HepG2 (cell line): ENCODE results near the gene MIB1. TPM values are rescaled to one million over a fixed set of nuclear protein-coding genes. Genes with fewer than 3 reads are reported as not detected.
"Not testable (repeated sequence)": the region's sequence is repeated elsewhere in the genome, so short reads cannot be mapped to it uniquely, and the experiment has no call there.

Experiments used
- ATAC-seq: fragments of 200-7000 bp; cut with Tn5 transposase; 3 replicates; pipeline ENCODE4 v1.9.1; 2020; ENCODE audit warnings: mild to moderate bottlenecking, moderate library complexity
- BruUV-seq: library from RNA; stranded (reverse); fragments of 400-500 nt; replicated peaks from 2 replicates; lab custom pipeline; 2021; lab: Mats Ljungman, UMichigan
- CTCF ChIA-PET: fragments of 300-600 bp; formaldehyde crosslinking; extraction: SDS; loops from one replicate; lab custom pipeline; 2021; ENCODE audit warnings: low total read pairs, inconsistent platforms, low intra/inter-chr PET ratio; lab: Yijun Ruan, JAX
- POLR2A ChIA-PET: fragments of 350-600 bp; sonication (Branson Sonifier 250); formaldehyde crosslinking; loops from one replicate; lab custom pipeline; 2020; ENCODE audit warnings: antibody characterized with exemption, inconsistent platforms; lab: Yijun Ruan, JAX
- DNase-seq: peaks from one replicate; pipeline ENCODE4 v3.0.0-alpha.2; 2015; ENCODE audit warnings: low spot score
- FAIRE-seq: peaks from 3 replicates; lab custom pipeline; 2011; peaks lifted over from hg19 to GRCh38; lab: Jason Lieb, UNC
- H2AFZ ChIP-seq: one replicate; pipeline ENCODE4 v1.6.1; 2011; ENCODE audit warnings: low read length, inconsistent platforms
- H3K27ac ChIP-seq: fragments of 300-600 bp; 3 replicates; pipeline ENCODE4 v1.8.0; 2011; ENCODE audit warnings: mixed run types, mild to moderate bottlenecking, mixed read lengths, low read length, inconsistent platforms; ENCODE audit not compliant: insufficient read depth; ENCODE audit errors: extremely low read length
- H3K27me3 ChIP-seq, 2 experiments: fragments of 200-600 bp in 1 of 2; 2 replicates in 1 of 2; 3 replicates in 1 of 2; pipeline versions ENCODE4 v1.6.0 to v1.8.0; 2011; ENCODE audit warnings: low read length in 2 of 2, mild to moderate bottlenecking in 2 of 2, moderate library complexity in 2 of 2, inconsistent platforms in 1 of 2; ENCODE audit not compliant: insufficient read depth in 2 of 2, control insufficient read depth in 1 of 2
- H3K36me3 ChIP-seq, 2 experiments: fragments of 200-600 bp in 1 of 2; replicated peaks in 1 of 2; 2 replicates in 1 of 2; 3 replicates in 1 of 2; pipeline versions ENCODE4 v1.5.1 to v1.8.0; 2011; ENCODE audit warnings: low read length in 2 of 2, inconsistent platforms in 1 of 2; ENCODE audit not compliant: insufficient read depth in 2 of 2, control insufficient read depth in 1 of 2
- H3K4me1 ChIP-seq: 2 replicates; pipeline ENCODE4 v1.5.1; 2012; ENCODE audit warnings: low read length, inconsistent platforms; ENCODE audit not compliant: insufficient read depth
- H3K4me2 ChIP-seq: 2 replicates; pipeline ENCODE4 v1.6.0; 2011; ENCODE audit warnings: low read depth, low read length, inconsistent platforms
- H3K4me3 ChIP-seq, 3 experiments: fragments of 200-600 bp in 1 of 3; sonication (generic), shearing (Covaris generic) in 1 of 3; replicated peaks in 1 of 3; 2 replicates each; pipeline ENCODE4 v1.5.1; 2011 to 2016; ENCODE audit warnings: low read length in 3 of 3, inconsistent platforms in 2 of 3, low read depth in 2 of 3, mild to moderate bottlenecking in 2 of 3, control low read depth in 1 of 3, mixed read lengths in 1 of 3; ENCODE audit not compliant: insufficient read depth in 1 of 3
- H3K79me2 ChIP-seq: one replicate; pipeline ENCODE4 v1.6.1; 2011; ENCODE audit warnings: low read length, inconsistent platforms; ENCODE audit not compliant: insufficient read depth
- H3K9ac ChIP-seq: 2 replicates; pipeline ENCODE4 v1.6.0; 2011; ENCODE audit warnings: mild to moderate bottlenecking, low read depth, low read length, inconsistent platforms; ENCODE audit not compliant: insufficient read depth
- H3K9me3 ChIP-seq: 2 replicates; pipeline ENCODE4 v1.5.1; 2012; ENCODE audit warnings: mild to moderate bottlenecking, low read length
- H4K20me1 ChIP-seq: 2 replicates; pipeline ENCODE4 v1.6.0; 2011; ENCODE audit warnings: inconsistent platforms, mild to moderate bottlenecking, low read length, moderate library complexity; ENCODE audit not compliant: insufficient read depth
- ATM ChIP-seq: fragments of 450-650 bp; IDR thresholded peaks from 2 replicates; pipeline ENCODE4 v1.7.1; 2017; ENCODE audit warnings: mild to moderate bottlenecking, borderline replicate concordance
- FOXO1 ChIP-seq: sonication (generic); formaldehyde crosslinking; IDR thresholded peaks from 2 replicates; pipeline ENCODE4 v1.4.0; 2020; ENCODE audit warnings: missing genetic modification reagents
- GTF2F1 ChIP-seq: fragments of 150-350 bp; IDR thresholded peaks from 2 replicates; pipeline ENCODE4 v1.6.1; 2014; ENCODE audit warnings: low read length
- ZNF24 ChIP-seq: fragments of 450-650 bp; IDR thresholded peaks from 2 replicates; pipeline ENCODE4 v1.6.1; 2017; ENCODE audit warnings: antibody characterized with exemption, mild to moderate bottlenecking
- ZNF780A ChIP-seq: sonication (generic); formaldehyde crosslinking; IDR thresholded peaks from 2 replicates; pipeline ENCODE4 v1.8.0; 2022; ENCODE audit warnings: mild to moderate bottlenecking, missing genetic modification reagents, moderate library complexity
- ZNF782 ChIP-seq: sonication (generic); formaldehyde crosslinking; IDR thresholded peaks from 2 replicates; pipeline ENCODE4 v1.4.0; 2020; ENCODE audit warnings: missing genetic modification reagents, mild to moderate bottlenecking, borderline replicate concordance
- WGBS: methylation state at CpG from one replicate; pipeline ENCODE4 v1.1.6; 2017; ENCODE audit warnings: low lambda C conversion rate; 5-methylcytosine and 5-hydroxymethylcytosine counted together
- in situ Hi-C: cut with HindIII; loops from 2 replicates; pipeline ENCODE4 v1.10.0; 2017; ENCODE audit warnings: low pct_unique_long_range_greater_than_20kb; ENCODE audit not compliant: extremely low pct_ligation_motif_present
- intact Hi-C: fragments of 100-400 bp; cut with micrococcal nuclease; formaldehyde crosslinking; loops from one replicate; pipeline ENCODE4 v1.10.0; 2022; ENCODE audit not compliant: unreplicated experiment
- polyA plus RNA-seq, 8 experiments: library from polyadenylated mRNA; depleted of rRNA in 3 of 8; stranded (reverse) in 7 of 8; unstranded in 1 of 8; fragments of >200 nt; fragmentation: Illumina TruSeq in 4 of 8; extraction: Trizol in 4 of 8; gene quantifications; 2 replicates each; pipeline versions ENCODE4 v1.2.1 to v1.2.3, GENCODE V29; 2011 to 2016; ENCODE audit warnings: low read depth in 4 of 8, missing spikeins in 1 of 8, mixed read lengths in 1 of 8; ENCODE audit not compliant: insufficient read depth in 1 of 8
- total RNA-seq, 5 experiments: library from RNA; depleted of rRNA; stranded (reverse); fragments of >200 nt; fragmentation: Illumina TruSeq; extraction: Trizol; gene quantifications; 2 replicates each; pipeline ENCODE4 v1.2.3, GENCODE V29; 2016; ENCODE audit warnings: low read depth in 1 of 5
- TF ChIP-seq, protein P1 (sequence below): sonication (generic); formaldehyde crosslinking; IDR thresholded peaks from 2 replicates; pipeline ENCODE4 v1.8.0; 2022; ENCODE audit warnings: mild to moderate bottlenecking, missing genetic modification reagents, borderline replicate concordance
- TF ChIP-seq, protein P2 (sequence below): sonication (generic); formaldehyde crosslinking; IDR thresholded peaks from 2 replicates; pipeline ENCODE4 v1.4.0; 2020; ENCODE audit warnings: low read depth, mild to moderate bottlenecking, missing genetic modification reagents

MIB1 gene
- total and polyA plus RNA-seq, 2 of the 13 experiments (the other 11 are each of a cell fraction or from before 2014, with no cell fraction given): 12.0 to 47.0 TPM

DNA sequence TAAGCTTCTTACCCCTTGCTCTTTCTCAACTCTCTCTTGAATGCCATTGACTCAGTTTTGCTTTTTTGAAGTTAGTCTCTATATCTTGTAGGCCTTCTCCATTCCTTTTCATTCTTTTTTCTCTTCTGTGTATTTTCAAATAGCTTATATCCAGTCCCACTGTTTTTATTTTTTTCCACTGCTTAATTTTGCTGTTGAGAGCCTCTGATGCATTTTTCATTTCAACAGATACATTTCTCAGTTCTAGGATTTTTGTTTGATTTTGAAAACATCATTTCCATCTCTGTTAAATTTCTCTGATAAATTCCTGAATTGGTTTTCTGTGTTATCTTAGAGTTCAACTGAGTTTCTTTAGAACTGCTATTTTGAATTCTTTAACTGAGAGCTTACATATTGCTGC lies 45.9 kb downstream of the MIB1 start:
- POLR2A ChIA-PET: no interaction called here
- ATAC-seq: no peak
- FAIRE-seq: no peak
- H3K36me3 ChIP-seq: peaks cover 13 to 63% of the 10 kb centered on the region in 2 experiments; a peak in 4 of 5 replicates
- no TSS peak for BruUV-seq
- in situ Hi-C loops: no loop called here
- H3K27ac ChIP-seq: no peak overlapping the region
- no peak overlapping the region for H3K4me2 ChIP-seq
- H3K9me3 ChIP-seq: no peaks in the 10 kb centered on the region
- no peaks in the 10 kb centered on the region for H3K27me3 ChIP-seq
- no peak overlapping the region for H3K9ac ChIP-seq
- TF ChIP-seq ZNF24: no peak
- TF ChIP-seq FOXO1 (CRISPR knock-in tag): no peak
- TF ChIP-seq GTF2F1: no peak
- TF ChIP-seq, protein P1, sequence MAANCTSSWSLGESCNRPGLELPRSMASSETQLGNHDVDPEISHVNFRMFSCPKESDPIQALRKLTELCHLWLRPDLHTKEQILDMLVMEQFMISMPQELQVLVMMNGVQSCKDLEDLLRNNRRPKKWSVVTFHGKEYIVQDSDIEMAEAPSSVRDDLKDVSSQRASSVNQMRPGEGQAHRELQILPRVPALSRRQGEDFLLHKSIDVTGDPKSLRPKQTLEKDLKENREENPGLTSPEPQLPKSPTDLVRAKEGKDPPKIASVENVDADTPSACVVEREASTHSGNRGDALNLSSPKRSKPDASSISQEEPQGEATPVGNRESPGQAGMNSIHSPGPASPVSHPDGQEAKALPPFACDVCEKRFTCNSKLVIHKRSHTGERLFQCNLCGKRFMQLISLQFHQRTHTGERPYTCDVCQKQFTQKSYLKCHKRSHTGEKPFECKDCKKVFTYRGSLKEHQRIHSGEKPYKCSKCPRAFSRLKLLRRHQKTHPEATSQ (CRISPR knock-in tag): no peak
- no peak for TF ChIP-seq ATM
- no peak for TF ChIP-seq ZNF780A
- TF ChIP-seq, protein P2, sequence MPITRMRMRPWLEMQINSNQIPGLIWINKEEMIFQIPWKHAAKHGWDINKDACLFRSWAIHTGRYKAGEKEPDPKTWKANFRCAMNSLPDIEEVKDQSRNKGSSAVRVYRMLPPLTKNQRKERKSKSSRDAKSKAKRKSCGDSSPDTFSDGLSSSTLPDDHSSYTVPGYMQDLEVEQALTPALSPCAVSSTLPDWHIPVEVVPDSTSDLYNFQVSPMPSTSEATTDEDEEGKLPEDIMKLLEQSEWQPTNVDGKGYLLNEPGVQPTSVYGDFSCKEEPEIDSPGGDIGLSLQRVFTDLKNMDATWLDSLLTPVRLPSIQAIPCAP: no peak
- no peak for TF ChIP-seq ZNF782
- no peak overlapping the region for H2AFZ ChIP-seq
- H4K20me1 ChIP-seq: no peaks in the 10 kb centered on the region
- no peak for DNase-seq
- intact Hi-C loops: no loop called here
- H3K4me3 ChIP-seq: no peak overlapping the region
- H3K79me2 ChIP-seq: no peaks in the 10 kb centered on the region
- no peaks in the 10 kb centered on the region for H3K4me1 ChIP-seq
- CTCF ChIA-PET: no interaction called here

DNA sequence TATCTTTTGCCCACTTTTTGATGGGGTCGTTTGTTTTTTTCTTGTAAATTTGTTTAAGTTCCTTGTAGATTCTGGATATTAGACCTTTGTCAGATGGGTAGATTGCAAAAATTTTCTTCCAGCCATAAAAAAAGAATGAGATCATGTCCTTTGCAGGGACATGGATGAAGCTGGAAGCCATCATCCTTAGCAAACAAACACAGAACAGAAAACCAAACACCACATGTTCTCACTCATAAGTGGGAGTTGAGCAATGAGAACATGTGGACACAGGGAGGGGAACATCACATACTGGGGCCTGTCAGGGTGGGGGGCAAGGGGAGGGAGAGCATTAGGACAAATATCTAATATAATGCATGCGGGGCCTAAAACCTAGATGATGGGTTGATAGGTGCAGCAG lies 55.5 kb downstream of the MIB1 start:
- FAIRE-seq, H3K4me2 ChIP-seq, H4K20me1 ChIP-seq, ATAC-seq, POLR2A ChIA-PET, H3K27ac ChIP-seq, H3K79me2 ChIP-seq, H3K9ac ChIP-seq, H3K9me3 ChIP-seq, CTCF ChIA-PET, DNase-seq, in situ Hi-C loops, H3K4me1 ChIP-seq, H3K27me3 ChIP-seq, BruUV-seq, H2AFZ ChIP-seq, H3K4me3 ChIP-seq: not testable (repeated sequence)
- H3K36me3 ChIP-seq: peaks cover 5 to 20% of the 10 kb centered on the region in 2 experiments
- intact Hi-C loops: loop anchor here (10.0 kb wide), 1 partner anchor 601 kb away; no protein-coding TSS in a partner anchor
- WGBS: 90% methylated on average over 2 of the region's 2 CpGs
